Left ventricle myocardium inferior (tissue), 1 donor: ENCODE data around the gene MUC20. TPM values are rescaled to one million over a fixed set of nuclear protein-coding genes. Genes with fewer than 3 reads are reported as not detected.
"Not testable (repeated sequence)": the region's sequence is repeated elsewhere in the genome, so short reads cannot be mapped to it uniquely, and the experiment has no call there.

ENCODE experiments used
- DNase-seq: peaks from one replicate; pipeline ENCODE4 v3.0.0-alpha.2; 2020
- H3K27ac ChIP-seq: fragments of 200-600 bp; replicated peaks from 2 replicates; pipeline ENCODE4 v1.8.0; 2021
- H3K27me3 ChIP-seq: fragments of 200-600 bp; 2 replicates; pipeline ENCODE4 v1.8.0; 2021; ENCODE audit warnings: low read depth
- H3K36me3 ChIP-seq: fragments of 200-600 bp; 2 replicates; pipeline ENCODE4 v1.8.0; 2021
- H3K4me1 ChIP-seq: fragments of 200-600 bp; 2 replicates; pipeline ENCODE4 v1.8.0; 2021
- H3K4me3 ChIP-seq: fragments of 200-600 bp; 2 replicates; pipeline ENCODE4 v1.8.0; 2021; ENCODE audit warnings: mild to moderate bottlenecking, moderate library complexity
- H3K9me3 ChIP-seq: fragments of 200-600 bp; replicated peaks from 2 replicates; pipeline ENCODE4 v1.8.0; 2021
- intact Hi-C: fragments of 100-400 bp; cut with micrococcal nuclease; formaldehyde crosslinking; loops from one replicate; pipeline ENCODE4 v1.11.0; 2022
- long read RNA-seq: library from polyadenylated mRNA; unstranded; transcript quantifications from one replicate; pipeline ENCODE4 v2.0.0, GENCODE V29; 2021
- total RNA-seq: library from RNA; stranded (reverse); fragmentation: NEBNext Ultra II Directional; extraction: Animal tissue kit (Norgen Biotek cat#: 25700); gene quantifications from one replicate; pipeline ENCODE4 v1.2.1, GENCODE V29; 2021
- donor health status: DM: no; HTN: yes; CAD: no; lungs with severe emphysema.

MUC20 gene
- 4.7 TPM for total RNA-seq
- long read RNA-seq, partial matches to known transcripts, result 0 of 1 reads
- long read RNA-seq, other reads (novel, unspliced or antisense), result 0 of 1 reads

- H3K27ac ChIP-seq, H3K4me1 ChIP-seq, H3K4me3 ChIP-seq, DNase-seq, H3K27me3 ChIP-seq, intact Hi-C loops, H3K9me3 ChIP-seq, H3K36me3 ChIP-seq: not testable (repeated sequence)
These were observed at the start of gene MUC20 for GRCh38 chr3:195720831-195721506. Gene MUC20 (plus strand): TSS chr3:195720978. CDS start chr3:195721008, 30 bp downstream.

- intact Hi-C loops, H3K9me3 ChIP-seq, DNase-seq, H3K4me3 ChIP-seq, H3K4me1 ChIP-seq, H3K27ac ChIP-seq, H3K27me3 ChIP-seq: not testable (repeated sequence)
- peaks cover 78% of the 10 kb centered on the region for H3K36me3 ChIP-seq
These were observed 49.5 kb upstream of the MUC20 start for GRCh38 chr3:195671283-195671682.

GRCh38 chr3:195673711-195674110 lies 47.1 kb upstream of the MUC20 start:
- intact Hi-C loops, H3K4me3 ChIP-seq, H3K27ac ChIP-seq, DNase-seq, H3K4me1 ChIP-seq, H3K9me3 ChIP-seq, H3K27me3 ChIP-seq: not testable (repeated sequence)
- H3K36me3 ChIP-seq, result peaks cover 86% of the 10 kb centered on the region

GRCh38 chr3:195678391-195679015 lies 42.3 kb upstream of the MUC20 start:
- H3K4me3 ChIP-seq, intact Hi-C loops, DNase-seq, H3K4me1 ChIP-seq, H3K9me3 ChIP-seq, H3K27me3 ChIP-seq, H3K27ac ChIP-seq: not testable (repeated sequence)
- H3K36me3 ChIP-seq, result peaks cover 78% of the 10 kb centered on the region

GRCh38 chr3:195680690-195681089 lies 40.1 kb upstream of the MUC20 start:
- H3K27ac ChIP-seq, intact Hi-C loops, H3K9me3 ChIP-seq, H3K4me3 ChIP-seq, DNase-seq, H3K4me1 ChIP-seq, H3K27me3 ChIP-seq: not testable (repeated sequence)
- H3K36me3 ChIP-seq, result peaks cover 75% of the 10 kb centered on the region

- H3K27ac ChIP-seq, H3K9me3 ChIP-seq, intact Hi-C loops, H3K4me1 ChIP-seq, H3K4me3 ChIP-seq, DNase-seq, H3K27me3 ChIP-seq: not testable (repeated sequence)
- peaks cover 76% of the 10 kb centered on the region for H3K36me3 ChIP-seq
These were observed 39.2 kb upstream of the MUC20 start for GRCh38 chr3:195681458-195682103.

GRCh38 chr3:195682104-195682742 lies 38.6 kb upstream of the MUC20 start:
- H3K4me3 ChIP-seq, DNase-seq, intact Hi-C loops, H3K9me3 ChIP-seq, H3K27ac ChIP-seq, H3K4me1 ChIP-seq, H3K27me3 ChIP-seq: not testable (repeated sequence)
- peaks cover 70% of the 10 kb centered on the region for H3K36me3 ChIP-seq

- Histone ChIP-seq H3K36me3 (peaks cover 55% of the 10 kb centered on the region), H3K4me1 (peaks cover 14% of the 10 kb centered on the region)
- H3K27me3 ChIP-seq, H3K9me3 ChIP-seq, DNase-seq, H3K4me3 ChIP-seq, H3K27ac ChIP-seq, intact Hi-C loops: not testable (repeated sequence)
These were observed 36.9 kb upstream of the MUC20 start for GRCh38 chr3:195683722-195684526.

- DNase-seq, intact Hi-C loops, H3K9me3 ChIP-seq, H3K4me3 ChIP-seq, H3K27me3 ChIP-seq, H3K27ac ChIP-seq: not testable (repeated sequence)
- Histone ChIP-seq H3K4me1 (peaks cover 21% of the 10 kb centered on the region), H3K36me3 (peaks cover 61% of the 10 kb centered on the region)
These were observed 36.1 kb upstream of the MUC20 start for GRCh38 chr3:195684527-195685257.

- peaks cover 55% of the 10 kb centered on the region for H3K36me3 ChIP-seq
- intact Hi-C loops, DNase-seq, H3K9me3 ChIP-seq, H3K4me3 ChIP-seq, H3K27me3 ChIP-seq: not testable (repeated sequence)
- peaks cover 23% of the 10 kb centered on the region for H3K4me1 ChIP-seq
- peak overlapping the region; percentile 27 for H3K27ac ChIP-seq
These were observed 34.1 kb upstream of the MUC20 start for GRCh38 chr3:195686537-195687208.

GRCh38 chr3:195687209-195687760 lies 33.5 kb upstream of the MUC20 start:
- H3K4me3 ChIP-seq, H3K9me3 ChIP-seq, intact Hi-C loops, H3K27me3 ChIP-seq, DNase-seq: not testable (repeated sequence)
- Histone ChIP-seq H3K36me3 (peaks cover 58% of the 10 kb centered on the region), H3K27ac (peak overlapping the region; percentile 67), H3K4me1 (peaks cover 23% of the 10 kb centered on the region)
